ENCODE results near the gene NME7.
A peak's percentile ranks its signal among the peaks of the same experiment; 100 is the strongest.
"Not testable (repeated sequence)": the region's sequence is repeated elsewhere in the genome, so short reads cannot be mapped to it uniquely, and the experiment has no call there.

Gene NME7

GRCh38 chr1:169367686-169368405 is at the start of gene NME7, which contains the start of gene BLZF1:
Gene NME7, minus strand, starts transcription at chr1:169367797. Its CDS starts 87 bp downstream, at chr1:169367710.
Gene BLZF1, plus strand, starts transcription at chr1:169368195. Its CDS starts 1,328 bp downstream, at chr1:169369523.
- peak; percentile 95 for DNase-seq

- DNase-seq: no peak
Measured at GRCh38 chr1:169414952-169415351, 47.4 kb upstream of the NME7 start.

DNA sequence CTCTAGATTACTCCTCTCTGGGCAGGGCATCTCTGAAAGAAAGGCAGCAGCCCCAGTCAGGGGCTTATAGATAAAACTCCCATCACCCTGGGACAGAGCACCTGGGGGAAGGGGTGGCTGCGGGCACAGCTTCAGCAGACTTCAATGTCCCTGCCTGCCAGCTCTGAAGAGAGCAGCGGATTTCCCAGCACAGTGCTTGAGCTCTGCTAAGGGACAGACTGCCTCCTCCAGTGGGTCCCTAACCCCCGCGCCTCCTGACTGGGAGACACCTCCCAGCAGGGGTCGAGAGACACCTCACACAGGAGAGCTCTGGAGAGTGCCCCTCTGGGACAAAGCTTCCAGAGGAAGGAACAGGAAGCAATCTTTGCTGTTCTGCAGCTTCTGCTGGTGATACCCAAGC is 40.7 kb upstream of the NME7 start:
- not testable (repeated sequence) for DNase-seq

GRCh38 chr1:169402578-169402977 is 35.0 kb upstream of the NME7 start:
- not testable (repeated sequence) for DNase-seq

GRCh38 chr1:169395955-169396354 is 28.4 kb upstream of the NME7 start:
- DNase-seq: no peak

- DNase-seq: no peak
Measured at GRCh38 chr1:169392406-169392805, 24.8 kb upstream of the NME7 start.

GRCh38 chr1:169390303-169390702 is 22.7 kb upstream of the NME7 start:
- DNase-seq: no peak

DNA sequence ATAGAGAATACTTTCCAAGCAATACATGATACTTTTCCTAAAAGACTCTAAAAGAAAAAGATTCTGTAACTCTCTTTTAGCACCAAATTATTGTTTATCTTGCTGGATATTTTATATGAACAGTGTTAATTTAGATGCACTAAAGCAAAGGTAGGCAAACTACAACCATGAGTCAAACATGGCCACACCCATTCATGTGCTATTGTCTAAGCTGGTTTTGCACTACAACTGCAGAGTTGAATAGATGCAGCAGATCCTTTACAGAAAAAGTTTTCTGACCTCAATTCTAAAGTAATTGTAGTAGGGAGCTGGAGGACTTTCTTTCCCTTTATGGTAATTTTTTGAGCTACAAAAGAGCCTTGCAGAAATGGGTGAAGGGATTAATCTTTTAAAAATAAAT is 19.8 kb upstream of the NME7 start:
- DNase-seq: no peak

DNA sequence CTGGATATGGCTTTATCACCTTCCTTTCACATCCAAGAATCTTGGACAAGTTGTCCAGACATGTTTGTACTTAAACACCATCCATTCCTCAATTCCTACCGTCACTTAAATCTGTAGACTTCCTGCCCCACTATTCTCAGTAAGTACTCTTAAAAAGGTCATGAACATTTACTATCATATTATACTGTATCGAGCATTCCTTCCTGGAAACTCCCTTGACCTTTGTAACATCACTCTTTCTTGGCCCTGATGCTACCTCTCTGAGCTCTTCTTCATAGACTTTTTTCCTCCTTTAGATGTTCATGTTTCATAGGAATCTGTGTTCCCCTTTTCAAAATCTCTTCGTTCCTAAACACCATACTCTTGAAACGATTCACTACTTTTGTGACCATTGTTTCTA is 15.9 kb upstream of the NME7 start:
- DNase-seq: no peak

DNA sequence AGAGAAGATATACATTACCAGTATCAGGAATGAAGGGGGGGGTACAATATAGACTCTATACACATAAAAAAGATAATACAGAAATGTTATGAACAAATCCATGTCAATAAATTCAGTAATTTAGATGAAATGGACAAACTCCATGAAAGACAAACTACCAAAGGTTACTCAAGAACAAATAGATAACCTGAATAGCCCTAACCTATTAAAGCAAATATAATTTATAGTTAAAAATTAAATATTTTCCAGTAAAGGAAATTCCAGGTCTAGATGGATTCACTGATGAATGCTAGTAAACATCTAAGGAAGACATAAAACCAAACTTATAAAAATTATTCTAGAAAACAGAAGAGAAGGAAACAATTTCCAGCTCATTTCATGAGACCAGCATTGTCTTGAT is 13.6 kb upstream of the NME7 start:
- no peak for DNase-seq

GRCh38 chr1:169371404-169371803 is 3.8 kb upstream of the NME7 start:
- no peak for DNase-seq

GRCh38 chr1:169368406-169368769 is 791 bp upstream of the NME7 start:
- no peak for DNase-seq

DNA sequence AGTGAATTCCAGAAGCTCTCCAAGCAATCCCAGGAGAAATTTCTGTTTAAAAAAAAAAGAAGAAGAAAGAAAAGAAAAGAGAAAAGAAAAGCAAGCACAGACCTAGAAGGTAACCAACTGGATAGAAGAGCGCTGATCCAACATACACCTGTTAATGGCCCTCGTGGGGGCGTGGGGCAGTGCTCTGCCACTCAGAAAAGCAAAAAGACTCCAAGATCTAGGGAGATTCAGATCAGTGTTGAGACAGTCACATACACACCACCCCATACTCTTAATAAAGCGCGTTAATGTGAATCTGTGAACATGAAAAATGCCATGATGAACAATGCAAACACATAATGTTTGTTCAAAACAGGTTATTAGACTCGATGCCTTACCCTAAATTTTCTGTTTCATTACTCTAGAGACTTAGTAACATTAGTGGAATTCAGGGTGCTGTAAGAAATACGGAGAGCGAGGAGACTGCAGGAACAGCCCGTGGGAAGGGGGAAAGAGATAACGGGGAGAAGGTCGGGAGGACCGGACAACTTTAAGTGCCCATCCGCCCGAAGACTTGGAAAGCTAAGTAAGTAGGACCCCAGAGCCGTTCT is 406 bp downstream of the NME7 start:
- no peak for DNase-seq

DNA sequence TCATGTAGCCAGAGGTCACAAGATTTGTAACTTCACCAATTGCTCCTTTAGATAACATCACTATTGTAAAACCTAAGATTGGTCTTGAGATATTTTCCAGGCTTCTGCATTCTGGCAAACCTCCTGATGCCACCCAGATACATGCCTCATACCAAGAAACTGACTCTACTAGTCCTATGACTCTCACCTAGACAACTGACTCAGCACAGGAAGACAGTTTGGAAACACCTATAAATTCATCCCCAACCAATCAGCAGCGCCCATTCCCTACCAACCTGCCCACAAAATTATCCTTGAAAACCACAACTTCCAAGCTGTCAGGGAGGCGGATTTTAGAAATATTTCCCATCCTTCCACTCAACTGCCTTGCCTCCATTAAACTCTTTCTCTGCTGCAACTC is 2.6 kb downstream of the NME7 start:
- no peak for DNase-seq

DNA sequence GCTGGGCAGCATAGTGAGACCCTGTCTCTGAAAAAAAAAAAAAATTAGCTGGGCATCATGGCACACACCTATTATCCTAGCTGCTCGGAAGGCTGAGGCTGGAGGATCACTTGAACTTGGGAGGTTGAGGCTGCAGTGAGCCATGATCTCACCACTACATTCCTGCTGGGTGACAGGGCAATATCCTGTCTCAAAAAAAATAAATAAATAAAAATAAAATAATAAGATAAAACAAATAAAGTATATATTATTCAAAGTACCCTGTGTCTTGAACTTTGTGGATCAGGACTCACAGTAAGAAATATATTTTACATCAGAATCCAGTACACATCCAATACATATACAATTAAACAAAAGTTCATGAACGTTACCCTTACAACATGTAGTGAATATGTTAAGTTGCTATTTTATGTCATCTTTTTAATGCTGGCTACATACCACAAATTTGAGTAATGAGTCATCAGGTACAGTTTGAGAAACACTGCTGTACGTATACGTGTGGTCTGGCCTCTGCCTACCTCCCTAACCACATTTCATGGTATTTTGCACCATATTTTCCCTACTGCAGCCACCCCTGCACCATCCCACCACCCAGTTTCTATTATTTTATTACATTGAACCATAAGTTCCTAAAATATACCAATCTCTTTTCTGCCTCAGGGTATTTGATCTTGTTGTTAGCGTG is 4.4 kb downstream of the NME7 start:
- DNase-seq: no peak

GRCh38 chr1:169361281-169361680 is 6.3 kb downstream of the NME7 start:
- no peak for DNase-seq

- DNase-seq: no peak
Measured at GRCh38 chr1:169360415-169360814, 7.2 kb downstream of the NME7 start.

GRCh38 chr1:169348383-169349036 is 19.1 kb downstream of the NME7 start:
- DNase-seq: peak; percentile 50

GRCh38 chr1:169347688-169348382 is 19.8 kb downstream of the NME7 start:
- no peak for DNase-seq

- DNase-seq: no peak
Measured at GRCh38 chr1:169346036-169346589, 21.5 kb downstream of the NME7 start.

- no peak for DNase-seq
Measured at GRCh38 chr1:169345511-169345910, 22.1 kb downstream of the NME7 start.

DNA sequence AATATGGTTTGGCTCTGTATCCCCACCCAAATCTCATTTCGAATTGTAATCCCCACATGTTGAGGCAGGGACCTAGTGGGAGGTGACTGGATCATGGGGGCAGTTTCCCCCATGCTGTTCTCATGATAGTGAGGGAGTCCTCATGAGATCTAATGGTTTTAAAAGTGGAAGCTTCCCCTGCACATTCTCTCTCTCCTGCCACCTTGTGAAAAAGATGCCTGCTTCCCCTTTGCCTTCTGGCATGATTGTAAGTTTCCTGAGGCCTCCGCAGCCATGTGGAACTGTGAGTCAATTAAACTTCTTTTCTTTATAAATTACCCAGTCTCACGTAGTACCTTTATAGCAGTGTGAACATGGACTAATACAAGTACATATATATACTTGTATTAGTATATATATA is 25.5 kb downstream of the NME7 start:
- DNase-seq: not testable (repeated sequence)

GRCh38 chr1:169340882-169341281 is 26.7 kb downstream of the NME7 start:
- DNase-seq: no peak

All from NCI-H2171 (cell line).